Erythroblast (primary cell): ENCODE measurements around the gene PLOD3.

Source experiments
- DNase-seq, 2 experiments: peaks; one replicate each; lab custom pipeline; 2025; lab: John Stamatoyannopoulos, UW
- GATA1 ChIP-seq: IDR thresholded peaks from 2 replicates; pipeline ENCODE4 v1.6.1; 2011; ENCODE audit warnings: low read depth, mild to moderate bottlenecking, control low read depth, low read length, moderate library complexity
- POLR2A ChIP-seq: IDR thresholded peaks from 2 replicates; pipeline ENCODE4 v1.6.1; 2011; ENCODE audit warnings: mild to moderate bottlenecking, low read length

The PLOD3 gene

DNA sequence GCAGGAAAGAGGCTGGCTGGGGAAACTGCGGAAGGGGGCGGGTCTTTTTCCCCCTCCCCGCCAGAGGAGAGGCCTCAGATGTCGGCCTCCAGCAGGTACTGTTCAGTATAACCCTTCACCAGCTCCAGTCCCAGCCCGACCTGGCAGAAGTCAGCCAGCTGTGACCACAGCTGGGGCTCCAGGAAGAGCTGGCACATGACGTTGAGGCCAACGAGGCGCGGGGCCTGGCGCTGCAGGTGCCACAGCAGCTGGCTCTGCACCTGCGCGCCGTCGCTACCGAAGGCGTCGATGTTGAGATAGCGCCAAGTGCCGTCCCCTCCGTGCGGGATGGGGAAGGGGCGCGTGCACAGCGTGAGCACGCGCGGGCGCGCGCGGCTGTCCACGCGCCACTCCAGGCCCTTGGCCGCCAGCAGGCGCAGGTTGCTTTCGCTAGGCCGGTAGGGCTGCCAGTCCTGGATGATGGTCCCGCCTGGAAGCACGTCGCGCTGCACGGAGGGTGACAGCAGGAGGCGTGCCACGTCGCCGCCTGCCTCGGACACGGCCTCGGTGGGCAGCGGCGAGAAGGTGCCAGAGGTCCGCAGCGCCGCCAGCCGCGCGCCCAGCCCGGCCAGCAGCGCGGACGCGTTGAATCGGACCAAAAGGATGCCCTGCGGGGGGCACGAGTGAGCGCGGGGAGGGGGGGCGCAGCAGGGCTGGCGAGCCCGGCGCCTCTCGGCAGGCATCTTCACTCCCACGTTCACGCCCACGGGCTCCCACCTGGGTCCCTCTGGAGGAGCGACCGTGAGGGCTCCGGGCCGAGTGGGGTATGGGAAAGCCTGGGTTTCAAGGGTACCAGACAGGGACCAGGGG is 45.2 kb downstream of the PLOD3 start:
- no peak for DNase-seq
- no peak for TF ChIP-seq GATA1
- TF ChIP-seq POLR2A, result no peak

GRCh38 chr7:101171442-101171837 is 45.9 kb downstream of the PLOD3 start:
- TF ChIP-seq POLR2A, result no peak
- no peak for TF ChIP-seq GATA1
- DNase-seq, result no peak

DNA sequence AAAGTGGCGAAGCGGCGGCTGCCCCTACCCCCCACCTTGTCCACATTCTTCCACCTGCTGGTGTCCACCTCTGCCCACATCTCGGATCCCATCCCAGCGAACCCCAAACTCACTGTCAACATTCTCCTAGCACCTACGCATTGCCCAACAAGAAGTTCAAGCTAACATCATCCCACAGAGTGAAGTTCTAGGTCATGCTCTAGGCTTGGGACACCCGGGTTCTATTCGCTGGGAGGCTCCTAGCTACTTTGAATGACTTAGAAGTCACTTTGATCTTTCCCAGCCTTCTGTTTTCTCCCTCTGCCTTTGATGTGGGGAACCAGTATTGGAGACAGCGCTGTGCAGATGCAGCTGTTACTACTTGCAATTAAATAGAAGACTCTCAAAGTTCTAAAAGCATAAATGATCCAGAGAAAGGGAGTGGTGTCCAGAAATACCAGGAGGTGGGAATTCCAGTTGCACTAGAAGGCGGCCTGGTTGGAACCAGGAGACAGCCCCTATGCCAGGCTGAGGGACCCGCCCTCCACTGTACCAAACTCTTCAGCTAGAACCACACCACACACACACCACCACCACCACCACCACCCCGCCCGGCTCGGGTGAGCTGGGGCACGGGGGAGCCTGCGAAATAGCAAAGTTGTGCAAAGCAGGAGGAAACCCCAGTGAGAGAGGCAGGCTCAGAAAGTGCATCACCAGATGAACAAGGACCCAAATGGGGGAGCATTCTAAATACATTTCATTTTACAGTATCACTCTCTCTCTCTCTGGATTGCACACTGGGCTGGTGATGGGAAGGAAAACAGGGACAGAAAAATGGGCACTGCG is 46.6 kb downstream of the PLOD3 start:
- no peak for TF ChIP-seq GATA1
- no peak for TF ChIP-seq POLR2A
- DNase-seq, result no peak

- no peak for TF ChIP-seq GATA1
- TF ChIP-seq POLR2A, result no peak
- peak; percentile 65 to 84 for DNase-seq
Measured at GRCh38 chr7:101169838-101170551, 47.4 kb downstream of the PLOD3 start.

- no peak for DNase-seq
- TF ChIP-seq GATA1 (no peak), POLR2A (no peak)
Measured at GRCh38 chr7:101169110-101169837, 48.1 kb downstream of the PLOD3 start.

GRCh38 chr7:101168412-101169049 is 48.9 kb downstream of the PLOD3 start:
- DNase-seq, result no peak

GRCh38 chr7:101167645-101168411 is 49.6 kb downstream of the PLOD3 start:
- no peak for DNase-seq
- TF ChIP-seq POLR2A (no peak), GATA1 (no peak)

More at GRCh38 chr7:101168412-101169049, 48.9 kb downstream of the PLOD3 start:
- TF ChIP-seq GATA1, result no peak
- no peak for TF ChIP-seq POLR2A

- no peak for DNase-seq
- TF ChIP-seq GATA1, result no peak
- TF ChIP-seq POLR2A, result no peak
Measured at GRCh38 chr7:101166909-101167644, 50.3 kb downstream of the PLOD3 start.

- DNase-seq, result no peak
- TF ChIP-seq POLR2A, result no peak
- TF ChIP-seq GATA1, result no peak
Measured at GRCh38 chr7:101166648-101166908, 50.8 kb downstream of the PLOD3 start.

DNA sequence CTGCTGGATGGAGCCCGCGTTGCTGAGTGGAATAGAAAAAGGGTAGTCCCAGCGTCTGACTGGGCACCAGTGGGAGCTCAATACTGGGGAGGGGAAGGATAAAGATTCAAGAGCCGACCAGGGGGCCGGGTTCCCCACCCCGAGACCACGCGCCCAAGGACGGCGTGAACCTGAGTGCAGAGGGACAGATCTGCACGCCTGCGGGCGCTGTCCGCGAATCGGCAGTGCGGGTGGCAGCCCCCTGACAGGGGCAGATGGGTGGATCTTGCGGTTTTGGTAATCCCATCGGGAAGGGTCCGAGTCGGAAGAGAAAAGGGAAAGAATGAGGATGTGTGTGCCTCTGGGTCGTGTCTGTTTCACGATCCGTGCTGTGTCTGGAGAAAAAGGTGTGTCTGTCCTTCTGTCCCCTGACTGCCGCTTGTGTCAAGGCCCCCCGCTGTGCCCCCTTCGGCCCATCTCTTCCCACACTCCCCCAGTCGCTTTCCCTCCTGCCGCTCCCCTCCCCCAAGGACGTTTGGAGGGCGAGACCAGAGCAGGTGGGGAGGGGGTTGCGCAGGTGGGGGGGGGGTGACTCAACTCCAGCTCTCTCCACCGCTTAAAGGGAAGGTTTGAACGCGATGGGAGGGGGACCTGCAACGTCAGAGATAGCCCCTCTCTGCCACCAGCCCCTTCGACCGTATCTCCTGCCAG is 51.3 kb downstream of the PLOD3 start:
- no peak for TF ChIP-seq GATA1
- TF ChIP-seq POLR2A, result no peak

More for the DNA sequence above, 51.3 kb downstream of the PLOD3 start:
- DNase-seq, result no peak
